T-helper 2 cell treated with Interferon-gamma antibody and Interleukin-4, amounts not matched to agents 100 ng/mL and 5 ng/mL, for 36 hours (primary cell): ENCODE measurements around the gene KLHL15. TPM values are rescaled to one million over a fixed set of nuclear protein-coding genes. Genes with fewer than 3 reads are reported as not detected.
"Not testable (repeated sequence)": the region's sequence is repeated elsewhere in the genome, so short reads cannot be mapped to it uniquely, and the experiment has no call there.

Experiments
- intact Hi-C: fragments of 100-400 bp; cut with micrococcal nuclease; formaldehyde crosslinking; loops from one replicate; pipeline ENCODE4 v1.15.1; 2023
- total RNA-seq: library from RNA; stranded (reverse); gene quantifications from 2 replicates; pipeline ENCODE4 v1.2.3, GENCODE V29; 2022

KLHL15 gene
- total RNA-seq, 1 donor from 2014 or later, result 6.8 TPM

- intact Hi-C loops, result no loop called here
These were observed 8.2 kb downstream of the KLHL15 start for GRCh38 chrX:24018809-24019208.

GRCh38 chrX:24017674-24018073 is 9.3 kb downstream of the KLHL15 start:
- intact Hi-C loops, result no loop called here

DNA sequence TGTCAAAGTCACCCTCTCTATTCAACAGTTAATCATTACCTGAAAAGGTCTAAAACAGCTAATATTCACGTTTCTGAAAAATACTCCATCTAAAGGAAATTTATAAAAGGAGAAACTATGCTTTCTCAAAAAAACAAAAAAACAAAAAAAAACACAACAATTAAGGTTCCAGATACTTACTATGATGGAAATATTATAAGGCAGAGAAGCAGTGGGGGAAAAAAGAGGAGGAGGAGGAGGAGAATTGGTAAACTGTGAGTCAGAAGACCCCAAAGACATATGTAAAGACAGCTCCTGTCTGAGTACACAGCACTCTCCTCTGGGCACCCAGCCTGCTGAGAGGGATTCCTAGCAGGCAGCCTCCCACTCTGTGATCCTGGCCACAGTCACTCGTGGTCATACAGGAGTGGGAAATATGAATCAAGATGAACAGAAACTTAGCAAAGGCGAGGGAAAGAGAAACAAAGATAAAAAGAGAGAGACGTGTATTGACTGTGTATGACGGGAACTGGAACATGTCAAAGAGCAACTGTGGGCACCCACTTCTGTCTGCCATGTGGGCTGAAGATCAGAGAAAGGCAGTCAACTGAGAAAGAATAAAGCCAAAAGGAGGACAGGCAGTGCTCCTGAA is 12.5 kb downstream of the KLHL15 start:
- intact Hi-C loops, result no loop called here

GRCh38 chrX:24012266-24012665 is 14.7 kb downstream of the KLHL15 start:
- intact Hi-C loops, result no loop called here

- intact Hi-C loops, result no loop called here
These were observed 21.1 kb downstream of the KLHL15 start for GRCh38 chrX:24005867-24006266.

DNA sequence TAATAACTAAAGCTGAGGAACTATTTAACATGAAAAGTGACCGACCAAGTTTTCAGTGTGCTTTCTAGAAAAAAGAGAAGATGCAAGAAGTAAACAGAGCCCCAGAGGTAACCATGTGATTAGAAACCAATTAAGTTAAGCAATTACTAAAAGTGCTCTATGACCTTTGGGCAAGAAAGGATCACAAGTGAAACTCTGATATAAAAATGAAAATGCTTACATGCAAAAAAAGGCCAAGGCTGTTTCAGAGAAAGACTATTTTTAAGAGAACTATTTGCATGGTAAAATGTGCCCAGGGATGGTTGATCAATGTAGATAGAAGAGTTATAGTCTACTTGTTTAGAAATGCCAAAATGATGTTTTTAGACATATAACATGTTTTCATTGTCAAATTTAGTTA is 22.0 kb downstream of the KLHL15 start:
- intact Hi-C loops, result no loop called here

- intact Hi-C loops, result no loop called here
These were observed 24.2 kb downstream of the KLHL15 start for GRCh38 chrX:24002792-24003191.

GRCh38 chrX:24002167-24002566 is 24.8 kb downstream of the KLHL15 start:
- intact Hi-C loops, result no loop called here

GRCh38 chrX:23999671-24000070 is 27.3 kb downstream of the KLHL15 start:
- intact Hi-C loops, result no loop called here

DNA sequence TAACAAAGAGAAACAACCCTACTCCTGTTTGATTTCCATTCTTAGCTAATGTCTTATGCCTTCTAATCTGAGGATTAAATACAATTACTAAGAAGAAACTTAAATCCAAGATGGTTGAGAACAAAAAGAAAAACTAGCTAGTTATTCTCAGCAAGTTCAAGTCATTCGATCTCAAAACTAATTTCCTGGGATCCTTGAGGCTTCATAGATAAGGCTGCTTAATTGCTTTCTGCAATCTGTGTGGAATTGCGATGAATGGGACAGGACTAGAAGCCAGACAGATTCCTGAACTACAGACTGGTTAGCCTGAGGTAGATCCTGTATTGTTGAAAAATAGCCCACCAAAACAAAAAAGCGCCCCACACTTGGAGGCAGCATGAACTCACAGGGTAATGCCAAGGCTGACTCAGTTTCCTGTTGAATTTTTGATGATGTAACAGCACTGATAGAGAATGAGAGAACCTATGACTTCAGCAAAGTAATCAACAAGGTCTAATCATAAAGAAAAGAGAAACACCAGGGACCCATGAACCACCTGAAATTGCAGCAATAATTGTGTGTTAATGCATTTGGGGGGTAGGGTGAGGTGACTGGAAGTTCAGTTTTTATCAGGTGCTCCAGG is 33.9 kb downstream of the KLHL15 start:
- intact Hi-C loops, result no loop called here

DNA sequence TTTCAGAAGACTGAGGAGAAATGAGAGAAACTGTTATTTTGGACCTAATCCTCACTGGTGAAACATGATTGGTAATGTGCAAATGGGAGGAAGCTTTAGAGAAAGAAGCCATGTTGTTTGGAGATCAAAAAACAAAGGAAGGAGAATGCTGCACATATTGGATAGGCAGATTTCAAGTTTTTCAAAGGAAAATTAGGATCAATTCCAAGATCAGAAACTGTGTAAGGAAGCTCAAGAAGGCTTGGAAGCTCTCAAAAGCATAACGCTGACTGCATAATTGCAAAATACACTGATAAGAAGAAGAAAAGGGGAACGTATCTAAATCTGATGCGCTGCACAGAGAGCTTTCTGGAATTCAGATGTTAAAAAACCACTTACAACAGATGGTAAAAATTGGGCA is 34.6 kb downstream of the KLHL15 start:
- intact Hi-C loops, result no loop called here

GRCh38 chrX:23990455-23990854 is 36.5 kb downstream of the KLHL15 start:
- intact Hi-C loops, result no loop called here

DNA sequence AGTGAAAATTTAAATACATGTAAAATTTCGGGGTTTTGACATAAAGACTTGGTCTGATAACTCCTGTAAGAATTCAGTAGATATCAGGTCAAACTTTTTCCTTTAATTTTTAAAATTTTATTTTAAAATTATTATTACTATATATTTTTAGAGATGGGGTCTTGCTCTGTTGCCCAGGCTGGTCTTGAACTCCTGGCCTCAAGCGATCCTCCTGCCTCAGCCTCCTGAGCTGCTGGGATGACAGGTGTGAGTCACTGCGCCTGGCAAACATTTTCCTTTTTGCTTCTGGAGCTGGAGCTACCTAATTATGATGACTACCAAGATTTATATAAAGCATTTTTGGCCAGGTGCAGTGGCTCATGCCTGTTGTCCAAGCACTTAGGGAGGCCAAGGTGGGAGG is 37.3 kb downstream of the KLHL15 start:
- intact Hi-C loops, result no loop called here

DNA sequence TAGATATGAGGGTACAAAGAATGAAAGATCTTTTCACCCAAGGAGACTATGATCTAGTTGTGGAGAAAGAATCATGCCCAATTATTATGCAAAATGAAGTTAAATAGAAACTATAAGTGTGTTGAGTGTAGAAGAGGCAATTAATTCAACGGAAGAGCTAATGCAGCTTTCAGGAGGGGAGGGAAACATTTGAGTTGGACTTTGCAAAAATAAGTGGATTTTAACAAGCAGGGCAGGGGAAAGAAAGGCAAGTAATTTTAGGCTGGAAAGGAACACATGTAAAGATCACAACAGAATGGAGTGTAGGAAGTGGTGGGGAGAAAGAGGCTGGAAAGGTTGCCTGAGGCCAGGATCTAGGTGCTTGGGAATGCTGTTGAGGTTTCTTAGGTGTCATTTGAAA is 44.1 kb downstream of the KLHL15 start:
- intact Hi-C loops, result no loop called here

DNA sequence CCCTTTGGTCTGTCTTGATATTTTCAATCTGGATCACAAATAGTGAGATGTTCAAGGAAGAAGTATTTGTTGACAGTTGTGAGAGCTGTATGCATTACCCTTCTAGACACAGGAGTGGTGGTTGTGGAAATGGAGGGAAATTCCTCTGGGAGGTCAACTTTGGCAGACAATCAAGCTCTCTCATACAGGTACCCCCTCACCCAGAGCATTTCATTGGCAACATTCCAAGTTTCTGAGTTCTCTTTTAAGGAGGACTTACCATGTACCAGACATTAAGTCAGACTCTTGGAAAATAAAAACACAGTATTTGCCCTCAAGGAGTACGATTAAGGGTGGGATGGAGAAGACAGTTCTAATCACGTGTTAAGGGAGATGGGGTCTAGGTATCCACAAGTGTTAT is 45.3 kb downstream of the KLHL15 start:
- intact Hi-C loops, result no loop called here

GRCh38 chrX:23981222-23981621 is 45.8 kb downstream of the KLHL15 start:
- intact Hi-C loops, result no loop called here

- intact Hi-C loops, result no loop called here
These were observed 47.0 kb downstream of the KLHL15 start for GRCh38 chrX:23980011-23980441.

GRCh38 chrX:23978491-23978890 is 48.5 kb downstream of the KLHL15 start:
- intact Hi-C loops, result no loop called here

DNA sequence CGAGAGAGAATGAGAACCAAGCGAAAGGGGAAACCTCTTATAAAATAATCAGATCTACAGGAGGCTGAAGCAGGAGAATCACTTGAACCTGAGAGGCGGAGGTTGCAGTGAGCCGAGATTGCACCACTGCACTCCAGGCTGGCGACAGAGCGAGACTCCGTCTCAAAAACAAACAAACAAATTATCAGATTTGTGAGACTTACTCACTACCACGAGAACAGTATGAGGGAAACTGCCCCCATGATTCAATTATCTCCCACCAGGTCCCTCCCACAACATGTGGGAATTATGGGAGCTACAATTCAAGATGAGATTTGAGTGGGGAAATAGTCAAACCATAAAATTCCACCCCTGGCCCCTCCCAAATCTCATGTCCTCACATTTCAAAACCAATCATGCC is 61.4 kb downstream of the KLHL15 start:
- intact Hi-C loops, result not testable (repeated sequence)

DNA sequence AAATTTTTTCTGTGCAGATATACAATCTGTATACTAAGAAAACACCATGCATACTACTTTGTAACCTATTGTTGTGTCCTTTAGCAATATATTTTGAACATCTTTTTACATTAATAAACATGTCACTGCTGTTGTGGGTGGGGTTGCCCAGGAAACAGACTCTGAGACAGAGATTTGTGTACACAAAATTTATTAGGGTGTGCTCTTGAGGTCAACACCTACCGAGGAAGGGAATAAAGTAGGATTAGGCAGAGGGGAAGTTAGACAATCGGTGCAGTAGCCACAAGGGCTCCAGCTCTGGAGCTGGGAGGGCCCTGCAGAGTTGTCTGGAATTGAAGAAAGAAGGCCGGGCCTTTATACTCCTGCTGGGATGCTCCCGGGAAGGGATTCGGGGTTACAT is 62.8 kb downstream of the KLHL15 start:
- intact Hi-C loops, result no loop called here

GRCh38 chrX:23959781-23960180 is 67.2 kb downstream of the KLHL15 start:
- intact Hi-C loops, result no loop called here

GRCh38 chrX:23954396-23954795 is 72.6 kb downstream of the KLHL15 start:
- intact Hi-C loops, result no loop called here

- intact Hi-C loops, result loop anchor here (1.0 to 2.0 kb wide), 4 partner anchors 23 to 100 kb away; partner anchors contain the start of genes CXorf58 and EIF2S3
These were observed 73.1 kb downstream of the KLHL15 start for GRCh38 chrX:23953908-23954269.
